MM.1S (cell line): ENCODE measurements around the gene SGCD.

Experiments
- DNase-seq: peaks from one replicate; pipeline ENCODE4 v3.0.0-alpha.2; 2015
- H2AFZ ChIP-seq: fragments of 300-600 bp; sonication (generic); 2 replicates; pipeline ENCODE4 v1.6.0; 2016; ENCODE audit warnings: antibody characterized with exemption, low read length
- H3F3A ChIP-seq: fragments of 300-600 bp; sonication (generic); 2 replicates; pipeline ENCODE4 v1.6.1; 2016; ENCODE audit warnings: mild to moderate bottlenecking, antibody characterized with exemption, low read length, moderate library complexity, mixed read lengths; ENCODE audit not compliant: insufficient read depth
- H3K27ac ChIP-seq: fragments of 300-600 bp; sonication (generic); 2 replicates; pipeline ENCODE4 v1.5.1; 2016; ENCODE audit warnings: mild to moderate bottlenecking, low read length
- H3K27me3 ChIP-seq: fragments of 300-600 bp; sonication (generic); replicated peaks from 2 replicates; pipeline ENCODE4 v1.6.0; 2016; ENCODE audit warnings: low read length; ENCODE audit not compliant: insufficient read depth
- H3K36me3 ChIP-seq: fragments of 300-600 bp; sonication (generic); replicated peaks from 2 replicates; pipeline ENCODE4 v1.6.1; 2016; ENCODE audit warnings: mild to moderate bottlenecking, low read length, mixed read lengths; ENCODE audit not compliant: insufficient read depth
- H3K4me1 ChIP-seq: fragments of 300-600 bp; sonication (generic); 2 replicates; pipeline ENCODE4 v1.6.1; 2016; ENCODE audit warnings: low read length, mixed read lengths
- H3K4me2 ChIP-seq: fragments of 300-600 bp; sonication (generic); 2 replicates; pipeline ENCODE4 v1.6.0; 2016; ENCODE audit warnings: low read depth, low read length
- H3K4me3 ChIP-seq: fragments of 300-600 bp; sonication (generic); 2 replicates; pipeline ENCODE4 v1.5.1; 2016; ENCODE audit warnings: low read length, mixed read lengths
- H3K79me2 ChIP-seq: fragments of 300-600 bp; sonication (generic); 2 replicates; pipeline ENCODE4 v1.6.1; 2016; ENCODE audit warnings: mixed run types, low read length, mixed read lengths
- H3K9ac ChIP-seq: fragments of 300-600 bp; sonication (generic); 2 replicates; pipeline ENCODE4 v1.6.1; 2016; ENCODE audit warnings: low read length, mixed read lengths
- H3K9me2 ChIP-seq: fragments of 300-600 bp; sonication (generic); replicated peaks from 2 replicates; pipeline ENCODE4 v1.6.1; 2016; ENCODE audit warnings: mild to moderate bottlenecking, low read length, mixed read lengths; ENCODE audit not compliant: insufficient read depth
- H3K9me3 ChIP-seq: fragments of 300-600 bp; sonication (generic); replicated peaks from 2 replicates; pipeline ENCODE4 v1.6.1; 2016; ENCODE audit warnings: mild to moderate bottlenecking, low read length, mixed read lengths; ENCODE audit not compliant: insufficient read depth
- H4K20me1 ChIP-seq: fragments of 300-600 bp; sonication (generic); 2 replicates; pipeline ENCODE4 v1.6.1; 2016; ENCODE audit warnings: mild to moderate bottlenecking, low read length, moderate library complexity, mixed read lengths; ENCODE audit not compliant: insufficient read depth
- CTCF ChIP-seq: fragments of 300-600 bp; sonication (generic); IDR thresholded peaks from 2 replicates; pipeline ENCODE4 v1.5.1; 2016; ENCODE audit warnings: antibody characterized with exemption, low read length, mixed read lengths
- EZH2 ChIP-seq: fragments of 300-600 bp; sonication (generic); optimal IDR thresholded peaks from 2 replicates; pipeline ENCODE3; 2017; ENCODE audit warnings: low read depth, mild to moderate bottlenecking, antibody characterized with exemption, low read length, mixed read lengths
- EZH2phosphoT487 ChIP-seq: fragments of 300-600 bp; sonication (generic); IDR thresholded peaks from 2 replicates; pipeline ENCODE4 v1.6.1; 2018; ENCODE audit warnings: antibody characterized with exemption, low read length

The SGCD gene

GRCh38 chr5:156340893-156341292 is 13.9 kb downstream of the SGCD start:
- no peak overlapping the region for H3K27ac ChIP-seq
- no peaks in the 10 kb centered on the region for H3K9me3 ChIP-seq
- H3K4me1 ChIP-seq = no peaks in the 10 kb centered on the region
- no peaks in the 10 kb centered on the region for H4K20me1 ChIP-seq
- H3K36me3 ChIP-seq = no peaks in the 10 kb centered on the region
- no peak overlapping the region for H2AFZ ChIP-seq
- no peak overlapping the region for H3K4me2 ChIP-seq
- TF ChIP-seq EZH2 = no peak
- TF ChIP-seq EZH2phosphoT487 = no peak
- no peak for TF ChIP-seq CTCF
- no peak for DNase-seq
- no peaks in the 10 kb centered on the region for H3K9me2 ChIP-seq
- H3F3A ChIP-seq = no peaks in the 10 kb centered on the region
- no peak overlapping the region for H3K4me3 ChIP-seq
- H3K9ac ChIP-seq = no peak overlapping the region
- H3K79me2 ChIP-seq = no peaks in the 10 kb centered on the region
- H3K27me3 ChIP-seq = no peaks in the 10 kb centered on the region

- no peaks in the 10 kb centered on the region for H3F3A ChIP-seq
- H3K36me3 ChIP-seq = no peaks in the 10 kb centered on the region
- no peak overlapping the region for H3K4me2 ChIP-seq
- no peak for DNase-seq
- H3K4me1 ChIP-seq = no peaks in the 10 kb centered on the region
- no peaks in the 10 kb centered on the region for H3K27me3 ChIP-seq
- H3K9me2 ChIP-seq = no peaks in the 10 kb centered on the region
- no peak overlapping the region for H3K9ac ChIP-seq
- no peak overlapping the region for H3K4me3 ChIP-seq
- no peaks in the 10 kb centered on the region for H4K20me1 ChIP-seq
- H2AFZ ChIP-seq = no peak overlapping the region
- H3K9me3 ChIP-seq = no peaks in the 10 kb centered on the region
- no peak overlapping the region for H3K27ac ChIP-seq
- no peaks in the 10 kb centered on the region for H3K79me2 ChIP-seq
- TF ChIP-seq EZH2phosphoT487 (no peak), CTCF (no peak), EZH2 (no peak)
Measured at GRCh38 chr5:156350256-156350655, 23.3 kb downstream of the SGCD start.

- Histone ChIP-seq H3K27ac (no peak overlapping the region), H3K9me2 (no peaks in the 10 kb centered on the region), H3F3A (no peaks in the 10 kb centered on the region), H3K4me3 (no peak overlapping the region), H3K27me3 (no peaks in the 10 kb centered on the region), H3K9ac (no peak overlapping the region), H3K9me3 (no peaks in the 10 kb centered on the region), H3K4me2 (no peak overlapping the region), H2AFZ (no peak overlapping the region), H3K36me3 (no peaks in the 10 kb centered on the region), H3K4me1 (no peaks in the 10 kb centered on the region), H3K79me2 (no peaks in the 10 kb centered on the region), H4K20me1 (no peaks in the 10 kb centered on the region)
- DNase-seq = no peak
- TF ChIP-seq CTCF (no peak), EZH2 (no peak), EZH2phosphoT487 (no peak)
Measured at GRCh38 chr5:156351423-156351822, 24.5 kb downstream of the SGCD start.
